ENCODE measurements around the gene ZNF880.

DNA sequence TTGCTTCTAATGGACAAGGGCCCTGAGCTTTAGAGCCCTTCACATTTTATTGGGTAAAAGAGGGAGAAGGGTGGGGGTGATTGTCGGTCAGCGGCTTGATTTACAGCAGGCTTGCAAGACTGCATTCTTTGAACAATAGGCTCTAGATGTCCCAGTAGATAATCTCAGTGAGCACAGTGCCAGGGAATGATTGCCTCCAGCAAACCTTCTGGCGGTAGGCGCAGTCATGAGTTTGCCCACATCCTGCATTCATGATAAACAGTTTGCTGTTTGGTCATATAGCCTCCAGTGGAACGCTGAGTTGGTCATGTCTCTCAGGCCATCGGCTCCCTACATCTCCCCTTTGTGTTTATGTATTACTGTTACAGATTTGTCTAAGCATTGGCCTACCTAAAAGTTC is 40.6 kb downstream of the ZNF880 start:
- TF ChIP-seq, protein P1, sequence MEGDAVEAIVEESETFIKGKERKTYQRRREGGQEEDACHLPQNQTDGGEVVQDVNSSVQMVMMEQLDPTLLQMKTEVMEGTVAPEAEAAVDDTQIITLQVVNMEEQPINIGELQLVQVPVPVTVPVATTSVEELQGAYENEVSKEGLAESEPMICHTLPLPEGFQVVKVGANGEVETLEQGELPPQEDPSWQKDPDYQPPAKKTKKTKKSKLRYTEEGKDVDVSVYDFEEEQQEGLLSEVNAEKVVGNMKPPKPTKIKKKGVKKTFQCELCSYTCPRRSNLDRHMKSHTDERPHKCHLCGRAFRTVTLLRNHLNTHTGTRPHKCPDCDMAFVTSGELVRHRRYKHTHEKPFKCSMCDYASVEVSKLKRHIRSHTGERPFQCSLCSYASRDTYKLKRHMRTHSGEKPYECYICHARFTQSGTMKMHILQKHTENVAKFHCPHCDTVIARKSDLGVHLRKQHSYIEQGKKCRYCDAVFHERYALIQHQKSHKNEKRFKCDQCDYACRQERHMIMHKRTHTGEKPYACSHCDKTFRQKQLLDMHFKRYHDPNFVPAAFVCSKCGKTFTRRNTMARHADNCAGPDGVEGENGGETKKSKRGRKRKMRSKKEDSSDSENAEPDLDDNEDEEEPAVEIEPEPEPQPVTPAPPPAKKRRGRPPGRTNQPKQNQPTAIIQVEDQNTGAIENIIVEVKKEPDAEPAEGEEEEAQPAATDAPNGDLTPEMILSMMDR (IDR thresholded peaks at IDR 0.05), result no peak
- TF ChIP-seq EZH2 (IDR thresholded peaks at IDR 0.05; ENCODE audit: borderline replicate concordance, insufficient read depth, low read depth, low read length, poor library complexity, severe bottlenecking), result no peak

Measured in B cell (primary cell).